ENCODE measurements around the gene FAM20C. TPM values are rescaled to one million over a fixed set of nuclear protein-coding genes. Genes with fewer than 3 reads are reported as not detected.

FAM20C gene
- total and polyA plus RNA-seq, 2 of the 8 experiments (the other 6 are each of a cell fraction or from before 2014, with no cell fraction given) = 9.5 to 34.8 TPM

DNA sequence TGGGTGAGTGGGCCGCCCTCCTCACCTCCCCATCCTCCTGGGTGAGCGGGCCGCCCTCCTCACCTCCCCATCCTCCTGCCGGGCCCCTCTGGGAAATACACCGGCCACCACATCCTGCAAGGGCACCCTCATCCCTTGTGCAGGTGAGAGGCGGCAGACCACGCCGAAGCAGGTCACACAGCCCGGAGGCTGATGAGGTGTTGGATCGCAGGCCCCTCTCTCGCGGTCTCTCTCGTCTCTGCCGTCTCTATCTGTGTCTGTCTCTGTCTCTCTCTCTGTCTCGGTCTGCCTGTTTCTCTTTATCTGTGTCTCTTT lies 66.8 kb downstream of the FAM20C start:
- Histone ChIP-seq H2AK5ac (ENCODE audit: low read depth, low read length) (no peak overlapping the region), H3K9me3 (ENCODE audit: insufficient read depth in 2 of 2, low read depth in 1 of 2, low read length in 1 of 2) (peaks cover 58 to 94% of the 10 kb centered on the region in 2 experiments), H3K4me1 (replicated peaks in 1 of 4; ENCODE audit: control insufficient read depth in 3 of 4, insufficient read depth in 4 of 4, low read length in 3 of 4) (no peaks in the 10 kb centered on the region), H3K14ac (ENCODE audit: insufficient read length) (no peak overlapping the region), H3K9ac (replicated peaks in 1 of 4; ENCODE audit: extremely low read depth in 1 of 4, low read depth in 3 of 4, low read length in 3 of 4) (no peak overlapping the region), H3K23ac (ENCODE audit: insufficient read length) (no peak overlapping the region), H2BK12ac (ENCODE audit: low read depth, low read length) (no peak overlapping the region), H4K20me1 (replicated peaks in 1 of 2; ENCODE audit: control insufficient read depth in 1 of 2, insufficient read depth in 2 of 2, low read length in 2 of 2) (no peaks in the 10 kb centered on the region), H3K4me3 (ENCODE audit: extremely low read depth in 1 of 4, insufficient read depth in 2 of 4, low read depth in 3 of 4, low read length in 4 of 4) (no peak overlapping the region), H3K23me2 (ENCODE audit: low read depth, low read length) (no peaks in the 10 kb centered on the region), H3K27ac (ENCODE audit: low read depth, low read length) (no peak overlapping the region), H3K4ac (replicated peaks; ENCODE audit: insufficient read length, low read depth, low read length) (no peak overlapping the region), H2BK20ac (ENCODE audit: low read length) (no peak overlapping the region), H2BK15ac (ENCODE audit: low read length) (no peak overlapping the region), H3K56ac (replicated peaks; ENCODE audit: insufficient read length, low read depth, low read length) (no peak overlapping the region), H2BK5ac (ENCODE audit: low read depth, low read length) (no peak overlapping the region), H4K8ac (ENCODE audit: extremely low read depth, insufficient read depth, low read length) (no peak overlapping the region; the same call in 1 of the 2 replicates), H4K5ac (ENCODE audit: insufficient read length, low read depth, low read length) (no peak overlapping the region), H3K4me2 (ENCODE audit: insufficient read depth in 1 of 2, low read depth in 2 of 2, low read length in 2 of 2) (no peak overlapping the region), H3K18ac (ENCODE audit: extremely low read depth, low read length) (no peak overlapping the region), H2AFZ (ENCODE audit: low read length) (no peak overlapping the region), H2BK120ac (replicated peaks; ENCODE audit: low read depth, low read length) (no peak overlapping the region), H3K79me1 (ENCODE audit: low read depth, low read length) (0 out of 2 replicates have a peak, but pooled peaks cover 2% of the 10 kb centered on the region), H3K27me3 (replicated peaks in 1 of 4; ENCODE audit: control insufficient read depth in 3 of 4, extremely low read depth in 1 of 4, insufficient read depth in 3 of 4, low read length in 3 of 4) (peaks cover 0 to 2% (median 0%) of the 10 kb centered on the region in 4 experiments; a peak in 1 of 7 replicates), H3K79me2 (ENCODE audit: control insufficient read depth in 1 of 2, insufficient read depth in 2 of 2, low read length in 2 of 2) (no peaks in the 10 kb centered on the region), H3K36me3 (ENCODE audit: control insufficient read depth in 2 of 4, insufficient read depth in 4 of 4, low read length in 3 of 4) (peaks cover 5 to 67% (median 31%) of the 10 kb centered on the region in 4 experiments; a peak in 6 of 8 replicates), H4K91ac (replicated peaks; ENCODE audit: insufficient read length, low read length) (no peak overlapping the region)
- POLR2A ChIA-PET (ENCODE audit: partially characterized antibody) = no interaction called here
- 90% methylated on average over 13 of the region's 15 CpGs; no CpG with 5 or more reads in 1 of the 2 experiments for WGBS, 2 experiments (ENCODE audit: extremely low coverage in 1 of 2, insufficient coverage in 1 of 2, insufficient read length in 1 of 2, insufficient replicate concordance in 2 of 2, low coverage in 1 of 2, low lambda C conversion rate in 2 of 2, missing lambda C conversion rate in 1 of 2)
- CTCF ChIA-PET (ENCODE audit: partially characterized antibody) = interaction anchor here (0.6 to 1.2 kb wide), 2 partner anchors 28 to 950 kb away, joined by 3 read pairs; no protein-coding TSS in a partner anchor
- FAIRE-seq (no peak), DNase-seq (ENCODE audit: low read depth in 1 of 2, low spot score in 2 of 2) (no peak)
- TF ChIP-seq POLR2A (IDR thresholded peaks at IDR 0.05; ENCODE audit: control extremely low read depth in 1 of 2, low read depth in 2 of 2, low read length in 2 of 2) = no peak
- TF ChIP-seq, protein P1, sequence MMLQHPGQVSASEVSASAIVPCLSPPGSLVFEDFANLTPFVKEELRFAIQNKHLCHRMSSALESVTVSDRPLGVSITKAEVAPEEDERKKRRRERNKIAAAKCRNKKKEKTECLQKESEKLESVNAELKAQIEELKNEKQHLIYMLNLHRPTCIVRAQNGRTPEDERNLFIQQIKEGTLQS (IDR thresholded peaks at IDR 0.05; ENCODE audit: insufficient read depth, low read depth, low read length) = no peak
- no peak for TF ChIP-seq SAP30 (IDR thresholded peaks at IDR 0.05; ENCODE audit: insufficient read depth, insufficient replicate concordance, low read length)
- TF ChIP-seq, protein P2, sequence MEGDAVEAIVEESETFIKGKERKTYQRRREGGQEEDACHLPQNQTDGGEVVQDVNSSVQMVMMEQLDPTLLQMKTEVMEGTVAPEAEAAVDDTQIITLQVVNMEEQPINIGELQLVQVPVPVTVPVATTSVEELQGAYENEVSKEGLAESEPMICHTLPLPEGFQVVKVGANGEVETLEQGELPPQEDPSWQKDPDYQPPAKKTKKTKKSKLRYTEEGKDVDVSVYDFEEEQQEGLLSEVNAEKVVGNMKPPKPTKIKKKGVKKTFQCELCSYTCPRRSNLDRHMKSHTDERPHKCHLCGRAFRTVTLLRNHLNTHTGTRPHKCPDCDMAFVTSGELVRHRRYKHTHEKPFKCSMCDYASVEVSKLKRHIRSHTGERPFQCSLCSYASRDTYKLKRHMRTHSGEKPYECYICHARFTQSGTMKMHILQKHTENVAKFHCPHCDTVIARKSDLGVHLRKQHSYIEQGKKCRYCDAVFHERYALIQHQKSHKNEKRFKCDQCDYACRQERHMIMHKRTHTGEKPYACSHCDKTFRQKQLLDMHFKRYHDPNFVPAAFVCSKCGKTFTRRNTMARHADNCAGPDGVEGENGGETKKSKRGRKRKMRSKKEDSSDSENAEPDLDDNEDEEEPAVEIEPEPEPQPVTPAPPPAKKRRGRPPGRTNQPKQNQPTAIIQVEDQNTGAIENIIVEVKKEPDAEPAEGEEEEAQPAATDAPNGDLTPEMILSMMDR (IDR thresholded peaks at IDR 0.05; ENCODE audit: control extremely low read depth in 1 of 3, insufficient read depth in 1 of 3, low read depth in 1 of 3, low read length in 3 of 3) = no peak
- TF ChIP-seq CEBPB (IDR thresholded peaks at IDR 0.05; ENCODE audit: low read depth, low read length) = no peak
- no peak for TF ChIP-seq SIX5 (IDR thresholded peaks at IDR 0.05; ENCODE audit: low read depth, low read length)
- no peak for TF ChIP-seq RFX5 (IDR thresholded peaks at IDR 0.05; ENCODE audit: borderline replicate concordance, low read depth, low read length)
- TF ChIP-seq, protein P3, sequence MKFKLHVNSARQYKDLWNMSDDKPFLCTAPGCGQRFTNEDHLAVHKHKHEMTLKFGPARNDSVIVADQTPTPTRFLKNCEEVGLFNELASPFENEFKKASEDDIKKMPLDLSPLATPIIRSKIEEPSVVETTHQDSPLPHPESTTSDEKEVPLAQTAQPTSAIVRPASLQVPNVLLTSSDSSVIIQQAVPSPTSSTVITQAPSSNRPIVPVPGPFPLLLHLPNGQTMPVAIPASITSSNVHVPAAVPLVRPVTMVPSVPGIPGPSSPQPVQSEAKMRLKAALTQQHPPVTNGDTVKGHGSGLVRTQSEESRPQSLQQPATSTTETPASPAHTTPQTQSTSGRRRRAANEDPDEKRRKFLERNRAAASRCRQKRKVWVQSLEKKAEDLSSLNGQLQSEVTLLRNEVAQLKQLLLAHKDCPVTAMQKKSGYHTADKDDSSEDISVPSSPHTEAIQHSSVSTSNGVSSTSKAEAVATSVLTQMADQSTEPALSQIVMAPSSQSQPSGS (IDR thresholded peaks at IDR 0.05; ENCODE audit: low read length) = no peak
- TF ChIP-seq CTBP2 (IDR thresholded peaks at IDR 0.05; ENCODE audit: borderline replicate concordance, insufficient read depth, insufficient read length, low read length) = no peak
